Measurements from ENCODE around the gene CHRNB4.

Gene CHRNB4

GRCh38 chr15:78667578-78668236 is 26.7 kb upstream of the CHRNB4 start:
- TF ChIP-seq, protein P1, sequence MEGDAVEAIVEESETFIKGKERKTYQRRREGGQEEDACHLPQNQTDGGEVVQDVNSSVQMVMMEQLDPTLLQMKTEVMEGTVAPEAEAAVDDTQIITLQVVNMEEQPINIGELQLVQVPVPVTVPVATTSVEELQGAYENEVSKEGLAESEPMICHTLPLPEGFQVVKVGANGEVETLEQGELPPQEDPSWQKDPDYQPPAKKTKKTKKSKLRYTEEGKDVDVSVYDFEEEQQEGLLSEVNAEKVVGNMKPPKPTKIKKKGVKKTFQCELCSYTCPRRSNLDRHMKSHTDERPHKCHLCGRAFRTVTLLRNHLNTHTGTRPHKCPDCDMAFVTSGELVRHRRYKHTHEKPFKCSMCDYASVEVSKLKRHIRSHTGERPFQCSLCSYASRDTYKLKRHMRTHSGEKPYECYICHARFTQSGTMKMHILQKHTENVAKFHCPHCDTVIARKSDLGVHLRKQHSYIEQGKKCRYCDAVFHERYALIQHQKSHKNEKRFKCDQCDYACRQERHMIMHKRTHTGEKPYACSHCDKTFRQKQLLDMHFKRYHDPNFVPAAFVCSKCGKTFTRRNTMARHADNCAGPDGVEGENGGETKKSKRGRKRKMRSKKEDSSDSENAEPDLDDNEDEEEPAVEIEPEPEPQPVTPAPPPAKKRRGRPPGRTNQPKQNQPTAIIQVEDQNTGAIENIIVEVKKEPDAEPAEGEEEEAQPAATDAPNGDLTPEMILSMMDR (IDR thresholded peaks at IDR 0.05; ENCODE audit: insufficient read depth, low read depth, low read length, missing control alignments), result no peak
- H3K4me3 ChIP-seq (ENCODE audit: low read length), result no peak overlapping the region
- no peak for DNase-seq (ENCODE audit: low read depth)

DNA sequence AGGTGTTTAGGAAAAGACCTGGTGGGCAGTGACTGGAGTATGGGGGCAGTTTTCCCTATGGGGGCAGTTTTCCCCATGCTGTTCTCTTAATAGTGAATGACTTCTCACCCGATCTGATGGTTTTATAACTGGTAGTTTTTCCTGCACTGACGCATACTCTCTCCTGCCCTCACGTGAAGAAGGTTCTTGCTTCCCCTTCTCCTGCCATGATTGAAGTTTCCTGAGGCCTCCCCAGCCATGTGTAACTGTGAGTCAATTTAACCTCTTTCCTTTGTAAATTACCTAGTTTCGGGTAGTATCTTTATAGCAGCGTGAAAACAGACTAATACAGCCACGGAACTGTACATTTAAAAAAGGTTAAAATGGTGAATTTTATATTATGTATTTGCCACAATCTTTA is 25.0 kb upstream of the CHRNB4 start:
- DNase-seq (ENCODE audit: low read depth), result no peak
- no peak overlapping the region for H3K4me3 ChIP-seq (ENCODE audit: low read length)
- TF ChIP-seq, protein P1 (IDR thresholded peaks at IDR 0.05; ENCODE audit: insufficient read depth, low read depth, low read length, missing control alignments), result no peak

DNA sequence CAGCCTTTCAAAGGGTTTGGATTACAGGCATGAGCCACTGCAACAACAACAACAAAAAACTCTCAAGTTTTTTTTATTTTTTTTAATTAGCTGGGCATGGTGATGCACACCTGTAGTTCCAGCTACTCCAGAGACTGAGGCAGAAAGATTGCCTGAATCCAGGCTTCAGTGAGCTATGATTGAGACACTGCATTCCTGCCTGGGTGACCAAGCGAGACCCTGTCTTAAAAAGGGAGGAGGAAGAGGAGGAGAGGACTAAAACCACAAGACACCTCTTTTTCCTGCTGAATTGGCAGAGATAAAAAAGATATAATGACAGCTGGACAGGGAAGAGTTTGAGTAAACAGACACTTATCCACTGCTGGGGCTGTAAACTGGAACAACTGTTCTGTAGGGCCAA is 22.7 kb upstream of the CHRNB4 start:
- no peak overlapping the region for H3K4me3 ChIP-seq (ENCODE audit: low read length)
- TF ChIP-seq, protein P1 (IDR thresholded peaks at IDR 0.05; ENCODE audit: insufficient read depth, low read depth, low read length, missing control alignments), result no peak
- DNase-seq (ENCODE audit: low read depth), result no peak

GRCh38 chr15:78662028-78662427 is 21.0 kb upstream of the CHRNB4 start:
- no peak overlapping the region for H3K4me3 ChIP-seq (ENCODE audit: low read length)
- TF ChIP-seq, protein P1 (IDR thresholded peaks at IDR 0.05; ENCODE audit: insufficient read depth, low read depth, low read length, missing control alignments), result no peak

DNA sequence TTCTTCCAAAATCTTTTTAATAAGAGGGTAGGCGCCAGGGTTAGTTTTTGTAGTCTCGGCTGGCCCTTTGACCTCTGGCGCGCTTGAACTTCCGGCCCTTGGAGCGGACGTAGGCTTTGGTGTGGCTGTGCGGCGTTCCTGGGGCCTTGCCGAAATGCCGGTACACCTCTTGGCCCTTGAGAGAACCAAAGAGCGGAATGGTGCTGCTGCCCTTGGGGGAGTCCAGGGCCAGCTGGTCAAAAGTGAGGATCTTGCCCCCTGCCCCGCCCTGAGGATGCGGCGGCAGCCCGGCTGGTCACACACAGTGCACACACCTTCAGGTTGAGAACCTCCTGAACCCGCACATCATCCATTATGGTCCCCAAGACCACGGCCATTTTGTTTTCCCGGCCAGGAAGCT is 20.0 kb upstream of the CHRNB4 start:
- DNase-seq (ENCODE audit: low read depth), result no peak
- TF ChIP-seq, protein P1 (IDR thresholded peaks at IDR 0.05; ENCODE audit: insufficient read depth, low read depth, low read length, missing control alignments), result no peak
- no peak overlapping the region for H3K4me3 ChIP-seq (ENCODE audit: low read length)

More at GRCh38 chr15:78662028-78662427, 21.0 kb upstream of the CHRNB4 start:
- DNase-seq (ENCODE audit: low read depth), result no peak

- TF ChIP-seq, protein P1 (IDR thresholded peaks at IDR 0.05; ENCODE audit: insufficient read depth, low read depth, low read length, missing control alignments), result no peak
- no peak overlapping the region for H3K4me3 ChIP-seq (ENCODE audit: low read length)
- DNase-seq (ENCODE audit: low read depth), result no peak
Measured at GRCh38 chr15:78660584-78660983, 19.6 kb upstream of the CHRNB4 start.

DNA sequence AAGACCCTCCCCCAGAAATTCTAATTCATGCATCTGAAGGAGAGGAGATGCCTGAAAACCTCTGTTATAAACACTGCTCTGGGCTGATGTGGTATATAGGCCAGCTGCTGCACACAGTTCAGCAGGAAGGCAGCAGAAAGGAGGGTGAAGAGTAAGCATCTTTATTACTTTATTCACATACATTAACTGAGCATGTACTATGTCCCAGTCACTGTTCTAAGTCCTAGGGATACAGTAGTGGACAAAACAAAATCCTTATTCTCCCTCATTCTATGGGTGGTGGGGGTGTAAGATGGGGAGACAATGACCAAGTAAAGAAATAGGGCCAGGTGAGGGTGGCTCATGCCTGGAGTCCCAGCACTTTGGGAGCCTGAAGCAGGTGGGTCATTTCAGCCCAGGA is 17.8 kb upstream of the CHRNB4 start:
- no peak for DNase-seq (ENCODE audit: low read depth)
- H3K4me3 ChIP-seq (ENCODE audit: low read length), result no peak overlapping the region
- TF ChIP-seq, protein P1 (IDR thresholded peaks at IDR 0.05; ENCODE audit: insufficient read depth, low read depth, low read length, missing control alignments), result no peak

Data from epithelial cell of esophagus (primary cell).